Suppressor macrophage (primary cell): ENCODE measurements around the gene PAX3.

Experiments used
- DNase-seq, 4 experiments: peaks; one replicate each; pipeline ENCODE4 v3.0.0-alpha.2; 2020 to 2022
- total RNA-seq, 17 experiments: gene quantifications; one replicate each; lab custom pipeline; 2026; ENCODE audit warnings: mixed read lengths in 6 of 17, inconsistent platforms in 3 of 17; lab: John Stamatoyannopoulos, UW

Gene PAX3
- 0 to 4.2 (median 0.04) reads per million in 17 experiments for total RNA-seq

DNA sequence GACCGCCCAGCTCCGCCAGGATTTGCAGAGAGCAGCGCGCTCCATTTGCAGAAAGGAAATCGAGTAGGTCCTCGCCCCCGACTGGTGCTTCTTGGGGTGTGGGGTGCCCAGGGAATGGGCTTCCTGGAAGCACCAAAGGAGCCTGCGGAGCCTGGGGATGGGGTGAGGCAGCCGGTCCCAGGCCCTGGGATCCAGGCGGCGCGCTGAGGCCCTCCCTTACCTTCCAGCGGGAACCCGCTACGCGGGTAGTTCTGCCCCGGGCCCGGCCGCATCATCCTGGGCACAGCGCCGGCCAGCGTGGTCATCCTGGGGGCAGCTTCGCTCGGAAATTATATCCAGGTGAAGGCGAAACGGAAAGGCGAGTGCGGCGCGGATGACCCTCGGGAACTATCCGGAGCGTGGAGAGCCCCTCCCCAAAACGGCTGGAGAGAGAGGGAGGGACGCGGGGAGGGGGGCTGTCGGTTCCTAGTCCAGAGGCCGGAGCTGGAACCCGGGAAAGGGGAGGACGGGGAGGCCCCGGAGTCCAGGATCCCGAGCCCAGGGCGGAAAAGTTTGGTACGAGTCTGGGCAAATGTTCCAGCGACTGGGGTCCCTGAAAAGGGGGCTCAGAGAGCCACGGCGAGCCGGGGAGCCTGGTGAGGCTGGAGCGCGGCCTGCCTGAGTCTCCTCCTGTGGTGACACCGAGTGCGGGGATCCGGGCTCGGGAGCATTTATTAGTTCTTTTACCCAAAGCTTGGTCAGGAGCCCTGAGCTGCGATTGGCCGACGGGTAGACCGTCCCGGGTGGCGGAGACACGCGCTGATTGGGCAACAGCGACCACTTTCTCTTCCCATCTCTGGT is at the start of gene PAX3:
PAX3 (minus strand) TSS at position 688 of the 840 bp plus-strand sequence; CDS start at position 305, 383 bp downstream.
- peak in 3 of 4 experiments; percentile 5 to 31 (median 19) for DNase-seq

DNA sequence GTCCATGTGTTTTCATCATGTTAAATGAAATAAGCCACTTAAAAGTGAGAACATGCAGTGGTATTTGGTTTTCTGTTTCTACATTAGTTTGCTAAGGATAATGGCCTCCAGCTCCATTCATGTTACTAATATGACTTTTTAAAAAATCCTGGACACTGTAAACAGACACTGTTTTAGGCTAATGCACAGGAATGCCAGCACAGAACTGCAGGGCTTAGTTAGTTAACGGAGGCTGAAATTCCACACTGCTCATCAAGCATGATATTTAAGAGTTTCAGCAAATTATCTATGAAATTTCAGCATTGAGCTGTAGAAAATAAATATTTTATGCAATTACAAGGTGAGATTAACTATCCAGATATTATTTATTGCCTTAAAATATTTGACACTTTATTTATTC is 42.5 kb upstream of the PAX3 start:
- no peak for DNase-seq

DNA sequence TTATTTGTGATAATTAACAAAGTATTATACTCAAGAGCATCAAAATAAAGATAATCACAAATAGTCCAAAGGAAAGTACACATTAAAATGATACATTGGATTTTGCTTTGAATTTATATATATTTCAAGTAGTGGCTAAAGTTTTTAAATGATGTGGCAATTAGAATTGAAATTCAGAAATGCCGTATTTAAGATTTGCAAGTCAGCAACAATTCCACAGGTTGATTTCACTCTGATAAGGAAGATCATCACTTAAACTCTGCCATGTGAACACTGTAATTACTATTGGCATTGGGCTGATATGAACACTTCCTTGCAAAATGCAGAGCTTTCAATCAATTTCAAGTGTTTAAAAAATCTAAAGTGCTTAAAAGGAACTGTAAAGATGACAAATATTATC is 39.6 kb upstream of the PAX3 start:
- no peak for DNase-seq

DNA sequence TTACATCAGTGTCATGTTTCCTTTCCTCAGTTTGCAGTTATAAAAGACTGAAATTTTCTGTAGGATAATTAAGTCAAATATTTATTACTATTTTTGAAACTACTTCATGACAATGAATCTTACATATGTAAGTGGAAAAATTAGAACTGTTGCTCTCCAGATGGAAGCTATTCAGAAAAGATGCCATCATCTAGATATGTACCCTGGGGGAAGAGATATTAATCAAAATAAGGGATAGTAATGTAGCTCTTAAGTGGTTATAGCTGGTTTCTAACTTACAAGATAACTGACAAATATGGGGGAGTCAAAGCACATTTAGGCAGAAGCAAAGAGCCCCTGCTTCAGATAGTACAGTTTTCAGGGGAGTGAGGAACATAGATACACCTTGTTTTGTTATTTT is 38.1 kb upstream of the PAX3 start:
- no peak for DNase-seq

DNA sequence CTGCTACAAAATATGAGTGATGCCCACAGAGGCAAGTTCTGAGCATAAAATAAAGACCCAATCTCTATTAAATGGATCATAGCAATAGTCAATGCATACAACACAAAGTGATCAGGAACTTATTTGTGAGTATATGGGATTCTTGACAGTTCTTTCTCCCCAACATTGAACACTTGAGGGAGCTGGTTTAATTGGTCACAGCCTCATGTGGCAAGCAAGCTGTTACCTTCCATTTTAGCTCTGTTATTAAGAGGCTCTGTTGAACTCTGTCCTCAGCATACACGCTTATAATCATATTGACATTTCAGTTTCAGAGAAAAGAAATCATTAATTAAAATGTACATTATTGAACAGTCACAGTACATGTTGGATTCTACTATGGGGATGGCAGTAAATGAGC is 37.6 kb upstream of the PAX3 start:
- no peak for DNase-seq

DNA sequence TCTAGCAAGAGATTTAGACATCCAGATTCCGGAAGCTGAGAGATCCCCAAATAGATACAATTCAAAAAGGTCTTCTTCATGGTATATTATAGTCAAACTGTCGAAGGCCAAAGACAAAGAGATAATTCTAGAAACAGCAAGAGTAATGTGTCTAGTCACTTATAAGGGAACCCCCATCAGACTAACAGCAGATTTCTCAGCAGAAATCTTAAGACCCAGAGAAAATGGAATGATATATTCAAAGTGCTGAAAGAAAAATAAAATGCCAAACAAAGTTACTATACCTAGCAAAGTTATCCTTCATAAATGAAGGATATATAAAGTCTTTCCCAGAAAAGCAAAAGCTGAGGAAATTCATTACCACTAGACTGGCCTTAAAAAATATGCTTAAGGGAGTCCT is 36.1 kb upstream of the PAX3 start:
- no peak for DNase-seq

DNA sequence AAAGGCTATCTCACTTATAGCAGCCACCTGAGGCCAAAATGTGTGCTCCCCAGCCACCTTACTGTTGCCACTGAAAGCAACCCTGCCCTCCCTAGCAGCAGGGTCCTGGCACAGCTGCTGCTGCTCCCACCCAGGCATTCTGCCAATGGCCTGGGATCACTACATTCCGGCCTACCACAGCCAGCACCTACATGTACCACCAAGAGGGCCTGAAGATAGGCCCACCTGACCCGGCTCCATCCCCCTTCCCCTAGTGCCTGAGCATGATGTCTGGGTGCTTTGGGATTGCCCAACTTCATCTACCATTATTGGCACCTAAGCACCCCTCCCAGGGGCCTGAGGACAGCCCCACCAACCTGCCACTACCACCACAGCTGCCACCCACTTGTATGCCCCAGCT is 34.6 kb upstream of the PAX3 start:
- no peak for DNase-seq

DNA sequence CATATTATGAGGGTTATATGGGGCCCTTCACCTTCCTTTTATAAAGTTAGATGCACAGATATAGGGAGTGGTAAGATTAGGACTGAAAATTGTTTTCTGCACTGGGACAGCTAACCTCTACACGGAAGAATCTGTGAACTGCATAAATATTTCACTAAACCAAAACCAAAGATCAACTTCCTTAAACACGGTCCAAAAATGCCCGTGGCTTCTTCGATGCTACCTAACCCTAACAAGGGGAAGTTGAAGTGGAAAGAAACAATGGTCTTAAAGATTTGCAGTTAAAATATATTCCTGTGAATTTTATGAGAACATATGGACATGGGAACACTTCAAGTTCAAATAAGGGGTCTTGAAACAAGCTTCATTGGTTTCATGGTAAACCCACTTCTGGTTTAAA is 33.3 kb upstream of the PAX3 start:
- peak; percentile 27 to 69 (median 58) for DNase-seq

DNA sequence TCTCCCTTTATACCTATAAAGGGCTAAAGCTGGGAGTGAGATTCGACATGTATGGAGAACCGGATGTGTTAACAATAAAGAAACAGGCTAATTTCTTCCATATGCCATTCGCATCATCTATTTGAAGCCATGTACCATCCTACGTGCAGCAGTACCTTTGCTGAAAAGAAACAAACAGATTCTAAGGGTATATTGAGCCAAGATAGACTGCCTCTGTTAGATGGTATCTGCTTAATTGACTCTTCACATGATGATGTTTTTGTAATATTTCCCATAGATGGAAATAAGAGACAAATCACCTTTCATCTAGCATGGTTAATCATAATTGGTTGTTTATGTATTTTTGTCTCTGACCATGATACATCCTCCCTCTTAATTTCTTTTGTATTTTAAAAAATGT is 32.1 kb upstream of the PAX3 start:
- no peak for DNase-seq

DNA sequence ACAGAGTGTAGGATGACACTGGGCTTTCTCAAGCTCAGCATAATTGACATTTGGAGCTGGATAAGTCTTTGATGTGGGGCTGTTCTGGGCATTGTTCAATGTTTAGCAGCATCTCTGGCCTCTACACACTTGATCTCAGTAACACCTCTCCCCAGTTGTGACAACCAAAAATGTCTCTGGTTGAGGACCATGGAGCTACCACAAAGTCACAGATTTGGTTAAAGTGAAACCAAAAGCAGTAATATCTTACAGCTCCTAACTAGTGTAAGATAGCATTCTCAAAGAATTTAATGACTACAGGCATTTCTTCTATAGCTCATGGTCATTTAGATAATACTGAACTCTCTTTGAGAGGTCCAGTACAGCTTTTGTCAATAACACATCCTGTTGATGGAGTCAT is 23.4 kb upstream of the PAX3 start:
- no peak for DNase-seq

DNA sequence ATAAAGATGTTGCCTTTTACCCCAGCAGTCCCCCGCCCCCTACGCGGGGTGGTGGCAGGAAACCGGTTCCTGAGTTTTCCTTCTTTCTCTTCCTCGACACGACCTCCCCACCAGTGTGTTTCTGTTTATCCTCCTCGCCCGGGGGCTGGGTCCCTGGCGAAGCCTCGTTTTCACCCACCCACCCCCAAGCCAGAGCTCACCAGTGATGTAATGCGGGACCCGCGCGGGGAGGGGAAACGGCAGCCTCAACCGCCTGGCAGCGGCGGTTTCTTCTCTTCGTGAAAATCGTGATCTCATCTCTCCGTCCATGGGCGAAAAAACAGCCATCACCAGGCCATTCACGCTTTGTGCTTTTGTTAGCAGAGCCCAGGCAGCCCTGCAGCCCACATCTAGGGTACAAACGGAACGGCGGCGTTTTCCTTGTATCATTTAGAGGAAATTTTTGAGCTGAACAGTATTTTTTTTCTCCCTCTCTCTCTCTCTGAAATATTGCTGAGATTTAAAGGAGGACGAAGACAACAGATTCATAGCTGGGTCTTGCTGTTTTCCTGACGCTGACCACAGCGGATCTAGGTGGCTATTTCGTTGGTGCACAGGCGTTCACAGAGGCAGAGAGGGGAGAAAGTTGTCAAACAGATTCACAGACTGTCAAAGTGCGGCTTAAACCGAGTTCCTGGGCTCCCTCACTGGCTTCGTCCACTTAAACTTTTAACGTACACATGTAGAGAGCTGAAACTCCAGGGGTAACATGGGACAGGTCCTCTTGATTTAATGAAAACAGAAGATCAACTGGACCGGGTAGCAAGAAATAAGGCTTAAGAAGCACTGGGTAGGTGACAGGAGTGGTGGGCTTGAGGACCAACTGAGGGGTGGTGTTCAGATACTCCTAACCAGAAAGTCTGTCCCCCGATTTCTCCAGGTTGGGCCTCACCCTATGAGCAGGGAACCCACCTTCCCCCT is 21.9 kb upstream of the PAX3 start:
- peak in 3 of 4 experiments; percentile 34 to 63 (median 55) for DNase-seq

DNA sequence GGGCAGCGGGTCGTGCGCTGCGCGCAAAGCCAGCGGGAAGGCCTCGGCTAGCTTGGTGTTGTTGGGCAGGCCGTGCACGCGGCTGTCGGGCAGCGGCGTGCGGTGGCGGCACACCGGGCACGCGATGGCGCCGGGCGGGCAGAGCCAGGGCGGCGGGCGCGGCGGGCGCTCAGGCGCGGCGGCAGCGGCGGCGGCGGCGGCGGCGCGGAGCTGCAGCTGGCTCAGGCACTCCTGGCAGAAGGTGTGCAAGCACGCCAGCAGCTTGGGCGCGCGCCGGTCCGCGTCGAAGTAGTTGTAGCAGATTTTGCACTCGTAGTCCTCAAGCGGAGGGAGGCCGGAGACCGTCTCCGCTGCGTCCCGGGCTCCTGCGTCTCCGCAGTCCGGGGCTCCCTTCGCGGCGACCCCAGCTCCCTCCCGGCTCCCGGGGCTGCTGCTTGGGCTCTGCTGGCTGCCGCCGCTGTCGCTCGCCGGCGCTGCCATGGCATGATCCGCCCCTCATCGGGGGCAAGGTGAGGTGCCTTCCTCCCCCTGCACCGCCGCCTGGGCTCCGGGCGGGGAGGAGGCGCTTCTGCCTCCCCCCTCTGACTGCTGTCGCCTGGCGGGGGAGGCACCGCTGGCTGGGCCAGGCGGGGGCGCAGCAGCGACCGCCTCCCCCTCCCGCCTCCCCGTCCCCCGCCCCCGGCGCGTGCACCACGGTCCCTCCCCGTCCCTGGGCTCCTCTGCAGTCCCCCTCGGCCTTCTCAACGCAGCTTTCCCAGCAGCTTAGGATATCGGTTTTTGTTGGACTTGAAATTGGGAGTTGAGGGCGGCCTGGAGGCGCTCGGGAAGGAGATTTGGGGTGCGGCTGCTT is 21.0 kb upstream of the PAX3 start:
- peak in 3 of 4 experiments; percentile 31 to 72 (median 67) for DNase-seq

DNA sequence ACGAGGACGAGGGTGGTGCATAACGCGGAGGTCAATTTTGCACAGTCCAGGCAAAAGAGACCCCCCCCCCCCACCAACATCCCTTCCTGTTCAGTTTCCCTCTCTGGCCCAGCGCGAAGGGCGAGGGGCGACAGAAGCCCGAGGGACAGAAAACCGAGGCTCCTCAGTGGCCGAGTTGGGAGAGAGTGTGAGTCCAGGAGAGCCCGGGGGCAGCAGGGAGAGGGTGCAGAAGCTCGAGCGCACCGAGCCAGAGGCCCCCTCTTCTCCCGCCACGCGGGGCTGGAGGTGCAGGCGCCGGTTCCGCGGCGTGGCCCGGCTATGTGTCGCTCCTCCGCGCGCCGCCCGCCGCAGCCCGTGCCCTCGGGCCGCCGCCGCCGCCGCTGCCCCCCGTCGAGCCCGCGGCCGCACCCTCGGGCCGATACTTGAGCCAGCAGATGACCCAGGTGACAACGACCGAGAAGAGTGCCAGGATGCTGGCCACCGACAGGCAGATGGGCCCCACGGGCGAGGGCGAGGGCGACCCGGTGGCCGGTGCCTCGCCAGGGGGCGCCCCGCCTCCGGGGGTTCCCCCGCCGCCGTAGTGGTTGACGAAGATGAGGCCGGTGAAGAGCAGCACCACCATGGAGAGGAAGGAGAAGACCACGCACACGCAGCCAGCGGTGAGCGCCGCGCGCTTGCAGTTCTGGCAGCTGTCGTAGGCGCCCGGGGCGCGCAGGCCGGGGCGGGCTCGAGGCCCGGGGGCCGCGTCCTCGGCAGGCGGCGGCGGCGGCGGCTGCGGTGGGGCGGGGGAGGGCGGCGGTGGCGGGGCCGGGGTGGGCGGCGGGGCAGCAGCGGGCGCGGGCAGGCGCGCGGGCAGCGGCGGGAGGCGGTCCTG is 20.2 kb upstream of the PAX3 start:
- DNase-seq, result peak; percentile 43 to 78 (median 59)

DNA sequence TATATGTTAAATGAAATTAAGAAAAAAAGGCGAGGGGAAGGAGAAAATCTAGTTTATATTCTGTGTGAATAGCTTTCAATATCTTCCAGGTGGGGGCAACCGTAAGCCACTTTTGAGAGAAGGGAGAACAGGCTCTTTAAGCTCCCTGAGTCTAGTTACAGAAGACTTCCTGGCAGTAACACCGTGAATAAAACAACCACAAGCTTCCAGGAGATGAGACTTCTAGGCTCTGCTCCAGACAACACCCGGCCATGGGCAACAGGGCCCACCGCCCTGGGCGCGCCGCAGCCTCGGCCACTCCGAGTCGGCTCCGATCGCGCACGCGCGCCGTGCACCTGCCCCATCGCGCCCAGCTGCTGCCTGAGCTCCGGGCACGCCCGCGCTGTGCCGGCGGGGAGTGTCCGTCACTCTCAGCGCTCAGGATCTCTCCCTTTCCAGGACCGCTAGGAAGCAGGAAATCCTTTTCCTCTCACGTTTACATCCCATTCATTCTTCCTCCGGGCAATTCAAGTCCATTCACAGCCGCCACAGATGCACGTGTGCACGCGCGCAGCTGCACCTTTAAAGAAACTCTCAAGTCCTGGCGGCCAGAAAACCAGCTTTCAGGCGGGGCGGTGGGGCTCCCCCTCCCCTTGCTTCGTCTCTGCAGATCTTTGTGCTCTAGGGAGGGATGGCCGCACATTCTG is 19.4 kb upstream of the PAX3 start:
- peak; percentile 57 to 82 (median 78) for DNase-seq

DNA sequence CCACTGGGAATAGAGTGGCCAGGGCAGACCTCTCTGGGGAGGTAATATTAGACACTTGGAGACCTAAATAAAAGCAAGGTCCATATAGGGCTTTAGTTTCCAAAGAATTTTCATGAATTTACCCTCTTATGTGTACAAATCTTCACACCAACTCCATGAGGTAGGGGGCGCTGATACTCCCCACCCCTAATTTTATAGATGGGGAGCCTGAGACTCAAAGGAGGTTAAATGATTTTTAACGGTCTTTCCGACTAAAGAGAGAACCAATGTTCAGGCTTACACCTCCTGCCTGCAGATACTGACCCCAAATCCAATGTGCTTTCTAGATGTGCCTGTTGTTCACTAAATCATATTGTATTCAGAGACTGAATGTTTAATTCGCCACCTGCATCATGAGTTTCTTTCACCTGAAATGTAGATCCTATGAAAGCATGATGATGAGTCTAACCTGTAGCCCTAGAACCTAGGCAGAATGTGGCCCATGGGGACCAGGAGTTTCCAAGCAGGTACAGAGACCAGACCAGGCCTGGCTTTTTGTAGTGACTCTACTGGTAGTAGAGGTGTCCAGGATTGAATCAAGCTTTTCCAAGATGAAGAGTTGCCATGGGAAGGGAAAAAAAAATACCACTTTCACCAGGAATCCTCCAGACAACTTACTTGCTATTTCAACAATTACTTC is 16.8 kb upstream of the PAX3 start:
- DNase-seq, result peak in 1 of 4 experiments; percentile 6

DNA sequence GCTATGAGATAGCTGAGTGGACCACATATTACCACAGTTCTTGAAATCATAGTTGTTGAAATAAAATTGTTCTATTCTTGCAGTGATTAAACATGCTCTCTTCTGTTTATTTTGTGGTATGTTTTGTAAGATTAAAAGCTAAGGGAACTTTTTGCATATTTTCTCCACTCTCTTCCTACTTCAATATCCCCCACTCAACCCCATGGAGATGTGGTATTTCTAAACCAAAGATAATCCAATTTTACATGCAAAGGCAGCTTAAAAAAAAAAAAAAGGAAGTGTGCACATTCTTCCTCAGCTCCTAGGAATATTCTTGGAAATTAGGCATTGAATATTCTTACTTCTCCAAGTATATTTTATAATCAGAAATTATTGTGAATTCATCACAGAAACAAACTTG is 15.0 kb upstream of the PAX3 start:
- DNase-seq, result no peak

DNA sequence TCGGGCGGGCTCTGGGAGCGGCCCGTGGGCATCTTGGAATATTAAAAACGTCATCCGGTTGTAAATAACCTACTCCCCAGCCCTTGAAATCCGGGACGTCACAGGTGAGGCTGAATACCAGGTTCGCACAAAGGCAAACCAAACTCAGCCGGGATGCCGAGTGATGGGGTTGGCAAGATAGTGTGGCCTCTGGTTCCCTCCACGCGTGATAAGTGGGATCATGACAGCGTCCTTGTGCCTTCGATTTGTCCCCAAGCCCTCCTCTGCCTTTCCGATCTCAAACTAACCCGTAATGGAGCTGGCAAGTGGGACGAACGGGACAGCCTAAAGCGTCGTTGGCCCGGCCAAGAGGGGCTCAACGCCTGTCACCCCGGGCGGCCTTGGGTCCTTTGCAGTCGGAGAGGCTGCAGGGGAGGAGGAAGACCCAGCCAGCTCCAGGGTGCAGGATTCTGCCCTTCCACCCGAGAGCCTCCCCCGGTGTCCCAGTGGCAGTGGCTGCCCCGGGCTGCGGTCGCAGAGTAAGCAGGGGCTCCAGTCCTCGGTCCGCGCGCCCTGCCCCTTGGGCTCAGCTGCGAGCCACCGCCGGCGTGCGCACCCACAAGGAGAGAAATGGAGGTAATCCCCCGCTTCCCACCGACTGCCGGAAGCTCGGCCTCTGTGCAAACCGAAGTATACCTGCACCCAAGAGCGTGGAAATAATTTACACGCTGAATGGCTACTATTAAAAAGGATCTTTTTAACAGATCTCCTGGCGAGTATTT is 13.4 kb upstream of the PAX3 start:
- peak in 1 of 4 experiments; percentile 11 for DNase-seq

DNA sequence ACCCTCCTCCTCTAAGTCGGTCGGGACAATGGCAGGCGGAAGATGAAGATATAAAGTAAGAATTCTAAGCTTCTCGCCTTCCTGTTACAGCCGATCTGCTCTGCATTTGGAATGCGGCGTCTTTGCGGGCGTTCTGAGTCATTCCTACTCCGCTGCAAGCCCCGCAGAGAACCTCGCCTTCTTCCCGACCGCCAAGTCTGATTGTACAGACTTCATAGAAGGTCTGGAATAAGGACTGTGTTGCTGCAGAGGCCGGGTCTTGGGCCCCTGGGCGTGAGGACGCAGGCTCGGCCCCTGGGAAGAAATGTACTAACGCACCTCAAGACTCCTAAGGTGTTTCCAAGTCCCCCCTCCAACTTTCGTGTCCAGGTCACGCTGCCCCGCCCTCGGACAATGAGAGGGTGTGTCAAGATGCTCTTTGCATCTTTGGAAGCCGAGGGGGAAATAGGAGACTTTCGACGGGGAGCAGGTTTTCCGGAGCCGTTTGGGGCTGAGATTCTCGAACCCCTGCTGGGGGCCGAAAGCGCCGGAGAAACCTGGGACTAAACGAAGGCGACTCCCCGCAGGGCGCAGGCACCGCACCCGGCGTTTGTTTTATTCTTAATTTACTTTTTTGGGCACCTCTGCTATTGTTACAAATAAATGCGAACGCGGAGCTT is 12.7 kb upstream of the PAX3 start:
- DNase-seq, result peak in 2 of 4 experiments; percentile 19 to 29
